H1 (cell line): ENCODE data around the gene TUBA4B. TPM values are rescaled to one million over a fixed set of nuclear protein-coding genes. Genes with fewer than 3 reads are reported as not detected.

Experiments
- ATF3 ChIP-seq: IDR thresholded peaks from 2 replicates; pipeline ENCODE4 v1.6.1; 2011; ENCODE audit warnings: low read depth, mild to moderate bottlenecking, low read length; ENCODE audit not compliant: insufficient read depth
- BRCA1 ChIP-seq: IDR thresholded peaks from 2 replicates; pipeline ENCODE4 v1.6.1; 2012; ENCODE audit warnings: low read depth, low read length, improper control_type of control experiment
- CBX5 ChIP-seq: fragments of 300-800, 300-1000 bp; sonication (generic); IDR thresholded peaks from 2 replicates; pipeline ENCODE4 v1.7.1; 2016; ENCODE audit warnings: antibody characterized with exemption, low read length, low read depth
- CBX8 ChIP-seq: fragments of 300-800, 300-1000 bp; sonication (generic); IDR thresholded peaks from 2 replicates; pipeline ENCODE4 v1.7.1; 2016; ENCODE audit warnings: low read depth, low read length, borderline replicate concordance
- EGR1 ChIP-seq: IDR thresholded peaks from 2 replicates; pipeline ENCODE4 v1.6.1; 2011; ENCODE audit warnings: low read depth, low read length, borderline replicate concordance
- FOSL1 ChIP-seq: IDR thresholded peaks from 2 replicates; pipeline ENCODE4 v1.6.1; 2011; ENCODE audit warnings: mild to moderate bottlenecking, low read depth, low read length, moderate library complexity; ENCODE audit not compliant: insufficient read depth
- GABPA ChIP-seq: IDR thresholded peaks from 2 replicates; pipeline ENCODE4 v1.6.1; 2011; ENCODE audit warnings: mild to moderate bottlenecking, low read length, moderate library complexity, borderline replicate concordance; ENCODE audit not compliant: insufficient read depth
- HDAC2 ChIP-seq, 2 experiments: fragments of 300-600 bp in 1 of 2; sonication (generic) in 1 of 2; IDR thresholded peaks; 2 replicates each; pipeline ENCODE4 v1.6.1; 2011 to 2012; ENCODE audit warnings: low read depth in 2 of 2, low read length in 2 of 2, mild to moderate bottlenecking in 2 of 2, moderate library complexity in 2 of 2, borderline replicate concordance in 1 of 2, inconsistent platforms in 1 of 2
- HDAC6 ChIP-seq: IDR thresholded peaks from one replicate; pipeline ENCODE4 v1.7.1; 2012; ENCODE audit warnings: low read depth, mild to moderate bottlenecking, inconsistent platforms, low read length, moderate library complexity
- JUN ChIP-seq: IDR thresholded peaks from 2 replicates; pipeline ENCODE4 v1.6.1; 2011; ENCODE audit warnings: low read depth, mild to moderate bottlenecking, improper control_type of control experiment, low read length
- KDM5A ChIP-seq: fragments of 200-600 bp; IDR thresholded peaks from 2 replicates; pipeline ENCODE4 v1.7.1; 2012; ENCODE audit warnings: mild to moderate bottlenecking, low read length, inconsistent platforms, mixed read lengths
- MAFK ChIP-seq: IDR thresholded peaks from 2 replicates; pipeline ENCODE4 v1.6.1; 2012; ENCODE audit warnings: low read depth, mild to moderate bottlenecking, improper control_type of control experiment, low read length
- RXRA ChIP-seq: IDR thresholded peaks from 2 replicates; pipeline ENCODE4 v1.6.1; 2011; ENCODE audit warnings: low read depth, mild to moderate bottlenecking, low read length, moderate library complexity; ENCODE audit not compliant: insufficient read depth
- SAP30 ChIP-seq: fragments of 300-600 bp; sonication (generic); IDR thresholded peaks from 2 replicates; pipeline ENCODE4 v1.7.1; 2012; ENCODE audit warnings: low read length, moderate library complexity, mild to moderate bottlenecking, inconsistent platforms; ENCODE audit not compliant: insufficient read depth, insufficient replicate concordance
- SIN3A ChIP-seq, 2 experiments: IDR thresholded peaks in 1 of 2; conservative IDR thresholded peaks in 1 of 2; 2 replicates each; pipeline ENCODE4 v1.6.1; 2011 to 2012; ENCODE audit warnings: low read length in 2 of 2, improper control_type of control experiment in 1 of 2, low read depth in 1 of 2, mild to moderate bottlenecking in 1 of 2
- SIX5 ChIP-seq: IDR thresholded peaks from 2 replicates; pipeline ENCODE4 v1.6.1; 2011; ENCODE audit warnings: mild to moderate bottlenecking, low read depth, low read length
- SP4 ChIP-seq: IDR thresholded peaks from 2 replicates; pipeline ENCODE4 v1.6.1; 2012; ENCODE audit warnings: low read length, inconsistent platforms
- SRF ChIP-seq: IDR thresholded peaks from 2 replicates; pipeline ENCODE4 v1.6.1; 2011; ENCODE audit warnings: mild to moderate bottlenecking, low read depth, low read length, moderate library complexity
- TAF7 ChIP-seq: optimal IDR thresholded peaks from 2 replicates; pipeline ENCODE3; 2011; ENCODE audit warnings: low read depth, mild to moderate bottlenecking, inconsistent platforms, low read length, moderate library complexity, borderline replicate concordance
- ZNF274 ChIP-seq: IDR thresholded peaks from 2 replicates; pipeline ENCODE4 v1.7.0; 2012; ENCODE audit warnings: low read length, borderline replicate concordance; ENCODE audit errors: extremely low read depth
- polyA plus RNA-seq, 7 experiments: library from polyadenylated mRNA; depleted of rRNA in 3 of 7; stranded (reverse) in 5 of 7; unstranded in 2 of 7; fragments of >200 nt in 5 of 7; fragments of 200-250 nt in 2 of 7; gene quantifications; 1 replicate in 5 of 7; 2 replicates in 1 of 7; 4 replicates in 1 of 7; pipeline versions ENCODE4 v1.2.1 to v1.2.3, GENCODE V29; 2011 to 2013; ENCODE audit warnings: missing spikeins in 2 of 7, mixed read lengths in 2 of 7
- total RNA-seq: library from RNA; stranded (reverse); fragmentation: NEBNext Ultra II Directional; extraction: Animal tissue kit (Norgen Biotek cat#: 25700); gene quantifications from 2 replicates; pipeline ENCODE4 v1.2.1, GENCODE V29; 2021
- TF ChIP-seq, protein P1 (sequence below): IDR thresholded peaks from 2 replicates; pipeline ENCODE4 v1.6.1; 2011; ENCODE audit warnings: low read length, improper control_type of control experiment

TUBA4B gene
- total and polyA plus RNA-seq, 2 of the 8 experiments (the other 6 are each of a cell fraction or from before 2014, with no cell fraction given), result 0.08 to 0.24 TPM

DNA sequence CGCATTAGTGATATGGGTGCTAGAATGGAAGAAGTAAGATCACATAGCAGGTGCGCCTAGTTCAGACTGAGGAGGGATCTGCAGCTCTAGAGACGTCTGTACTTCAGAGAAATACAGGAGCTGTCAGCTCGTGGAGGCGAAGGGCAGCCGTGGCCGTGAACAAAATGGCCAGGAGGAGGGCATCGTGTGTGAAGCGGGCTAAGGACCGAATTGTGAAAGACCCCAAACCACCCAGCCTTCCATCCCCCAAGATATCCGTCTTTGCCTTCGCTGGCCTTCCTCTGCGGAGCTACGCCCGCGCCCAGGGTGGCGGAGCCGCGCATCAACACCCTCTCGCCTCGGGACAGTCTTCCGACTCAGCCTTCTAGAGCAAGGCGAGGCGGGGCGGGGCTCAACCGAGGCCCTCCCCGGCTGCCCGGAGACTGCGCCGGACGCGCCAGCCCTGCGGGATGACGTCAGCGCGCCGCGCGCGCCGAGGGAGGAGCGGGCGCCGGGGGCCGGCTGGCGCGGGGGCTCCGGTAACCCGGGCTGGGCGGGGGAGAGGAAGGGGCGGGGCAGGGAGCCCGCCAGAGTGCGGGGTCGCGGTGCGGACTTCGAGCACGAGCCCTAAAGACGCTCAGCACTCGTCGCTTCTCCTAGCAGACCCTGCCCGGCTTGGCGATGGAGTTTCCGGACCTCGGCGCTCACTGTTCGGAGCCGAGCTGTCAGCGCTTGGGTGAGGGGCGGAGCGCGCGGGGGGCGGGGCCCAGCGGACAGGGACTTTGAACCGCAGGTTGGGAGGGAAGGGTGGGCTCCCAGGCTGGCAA is 46.5 kb upstream of the TUBA4B start, which contains the start of gene ZFAND2B (continued):
- TF ChIP-seq RXRA (no peak), BRCA1 (no peak), SP4 (no peak; the same call in 1 of the 2 replicates), GABPA (no peak), JUN (no peak), SIX5 (no peak), HDAC2 (IDR thresholded peaks at IDR 0.05; ENCODE audit: borderline replicate concordance in 1 of 2, low read depth in 2 of 2, low read length in 2 of 2) (peak in 1 of 2 experiments; percentile 16; a peak in 1 of 4 replicates), MAFK (no peak), TAF7 (peak; percentile 73), HDAC6 (no peak), SRF (peak; percentile 32; the same call in 1 of the 2 replicates), FOSL1 (no peak), ATF3 (no peak), SAP30 (peak; percentile 54), CBX5 (no peak), CBX8 (no peak), EGR1 (no peak), SIN3A (conservative IDR thresholded peaks at IDR 0.05 in 1 of 2, IDR thresholded peaks at IDR 0.05 in 1 of 2; ENCODE audit: low read depth in 1 of 2, low read length in 2 of 2) (peak; percentile 16 to 68; a peak in 2 of 4 replicates), ZNF274 (no peak), KDM5A (no peak)
- TF ChIP-seq, protein P1, sequence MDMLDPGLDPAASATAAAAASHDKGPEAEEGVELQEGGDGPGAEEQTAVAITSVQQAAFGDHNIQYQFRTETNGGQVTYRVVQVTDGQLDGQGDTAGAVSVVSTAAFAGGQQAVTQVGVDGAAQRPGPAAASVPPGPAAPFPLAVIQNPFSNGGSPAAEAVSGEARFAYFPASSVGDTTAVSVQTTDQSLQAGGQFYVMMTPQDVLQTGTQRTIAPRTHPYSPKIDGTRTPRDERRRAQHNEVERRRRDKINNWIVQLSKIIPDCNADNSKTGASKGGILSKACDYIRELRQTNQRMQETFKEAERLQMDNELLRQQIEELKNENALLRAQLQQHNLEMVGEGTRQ, result no peak
